OCI-LY7 (cell line): Measurements from ENCODE around the gene ANXA4. TPM values are rescaled to one million over a fixed set of nuclear protein-coding genes. Genes with fewer than 3 reads are reported as not detected.

Source experiments
- BruUV-seq: library from RNA; stranded (reverse); fragments of 400-500 nt; replicated peaks from 2 replicates; lab custom pipeline; 2021; lab: Mats Ljungman, UMichigan
- CTCF ChIA-PET: fragments of 300-600 bp; sonication (Branson Sonifier 250); formaldehyde crosslinking; loops from one replicate; lab custom pipeline; 2022; ENCODE audit warnings: antibody characterized with exemption; ENCODE audit not compliant: unreplicated experiment; lab: Charles Lee
- POLR2A ChIA-PET: fragments of 300-600 bp; sonication (Branson Sonifier 250); formaldehyde crosslinking; loops from one replicate; lab custom pipeline; 2022; ENCODE audit warnings: antibody characterized with exemption; lab: Charles Lee
- DNase-seq: peaks from one replicate; pipeline ENCODE4 v3.0.0-alpha.2; 2015; ENCODE audit warnings: low spot score
- H2AFZ ChIP-seq: fragments of 200-600 bp; sonication (generic), shearing (Covaris generic); 2 replicates; pipeline ENCODE4 v1.6.1; 2014; ENCODE audit warnings: mild to moderate bottlenecking, antibody characterized with exemption, low read length, moderate library complexity
- H3K27ac ChIP-seq: fragments of 200-600 bp; sonication (generic); 2 replicates; pipeline ENCODE4 v1.5.1; 2014; ENCODE audit warnings: mixed run types, low read depth, mild to moderate bottlenecking, moderate library complexity, low read length, inconsistent platforms; ENCODE audit not compliant: poor library complexity, severe bottlenecking
- H3K36me3 ChIP-seq: fragments of 200-600 bp; sonication (generic); 2 replicates; pipeline ENCODE4 v1.6.1; 2014; ENCODE audit warnings: mild to moderate bottlenecking, antibody characterized with exemption, low read length, moderate library complexity, mixed read lengths; ENCODE audit not compliant: insufficient read depth
- H3K4me1 ChIP-seq: fragments of 200-600 bp; sonication (generic); 2 replicates; pipeline ENCODE4 v1.5.1; 2014; ENCODE audit warnings: mild to moderate bottlenecking, low read length; ENCODE audit not compliant: insufficient read depth, poor library complexity, severe bottlenecking
- H3K4me2 ChIP-seq: fragments of 200-600 bp; sonication (generic); 2 replicates; pipeline ENCODE4 v1.6.1; 2014; ENCODE audit warnings: mild to moderate bottlenecking, low read length
- H3K4me3 ChIP-seq: fragments of 200-600 bp; sonication (generic); 2 replicates; pipeline ENCODE4 v1.5.1; 2014; ENCODE audit warnings: mild to moderate bottlenecking, low read depth, low read length; ENCODE audit not compliant: poor library complexity, severe bottlenecking
- H3K79me2 ChIP-seq: fragments of 200-600 bp; sonication (generic); 2 replicates; pipeline ENCODE4 v1.6.1; 2016; ENCODE audit warnings: low read depth, mild to moderate bottlenecking, low read length, moderate library complexity, mixed read lengths; ENCODE audit not compliant: insufficient read depth
- H3K9me2 ChIP-seq: fragments of 200-600 bp; sonication (generic); 2 replicates; pipeline ENCODE4 v1.6.1; 2016; ENCODE audit warnings: mild to moderate bottlenecking, low read length, mixed read lengths; ENCODE audit not compliant: insufficient read depth
- H3K9me3 ChIP-seq: fragments of 200-600 bp; sonication (generic); 2 replicates; pipeline ENCODE4 v1.6.1; 2014; ENCODE audit warnings: mild to moderate bottlenecking, mixed run types, low read length, mixed read lengths
- H4K20me1 ChIP-seq: fragments of 200-600 bp; sonication (generic); 2 replicates; pipeline ENCODE4 v1.6.1; 2014; ENCODE audit warnings: mild to moderate bottlenecking, antibody characterized with exemption, low read length, moderate library complexity, mixed read lengths; ENCODE audit not compliant: insufficient read depth
- CTCF ChIP-seq: fragments of 200-600 bp; sonication (generic); conservative IDR thresholded peaks from 2 replicates; pipeline ENCODE4 v1.5.1; 2014; ENCODE audit warnings: mild to moderate bottlenecking, antibody characterized with exemption, low read length, moderate library complexity, mixed read lengths
- EZH2phosphoT487 ChIP-seq: fragments of 200-600 bp; sonication (generic); IDR thresholded peaks from 2 replicates; pipeline ENCODE4 v1.6.1; 2018; ENCODE audit warnings: low read depth, borderline replicate concordance, mild to moderate bottlenecking, mixed run types, antibody characterized with exemption, low read length, moderate library complexity, mixed read lengths
- intact Hi-C: fragments of 100-400 bp; cut with micrococcal nuclease; formaldehyde crosslinking; loops from one replicate; pipeline ENCODE4 v1.10.0; 2022; ENCODE audit not compliant: unreplicated experiment
- total RNA-seq, 2 experiments: library from RNA; depleted of rRNA in 1 of 2; stranded (reverse); fragments of >200 nt in 1 of 2; shearing (Covaris generic) in 1 of 2; gene quantifications; 2 replicates each; pipeline ENCODE4 v1.2.3, GENCODE V29; 2014 to 2022

Gene ANXA4
- total RNA-seq, 2 experiments from 2014 or later = 0.38 to 3.5 TPM

DNA sequence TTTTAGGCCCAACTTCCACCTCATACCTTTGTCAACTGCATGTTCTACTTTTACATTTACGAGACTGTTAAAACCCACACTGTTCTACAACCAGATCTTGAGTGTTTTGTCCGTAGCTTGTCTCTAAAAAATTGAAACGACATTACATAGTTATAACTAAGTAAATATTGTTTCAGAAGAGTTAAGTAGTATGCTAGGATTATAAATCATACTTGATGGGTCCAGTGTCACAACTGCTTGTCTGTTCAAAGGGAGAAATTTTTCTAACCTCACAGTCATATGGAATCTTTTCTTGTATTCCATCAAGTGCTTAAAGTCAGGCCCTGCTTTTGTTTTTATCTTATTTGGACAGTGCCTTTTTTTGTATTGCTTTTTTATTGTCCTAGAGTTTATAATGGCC, 91.8 kb downstream of the ANXA4 start:
- no peaks in the 10 kb centered on the region for H3K9me3 ChIP-seq
- no peaks in the 10 kb centered on the region for H3K9me2 ChIP-seq
- no peak for DNase-seq
- no peak overlapping the region for H2AFZ ChIP-seq
- ChIA-PET CTCF (no interaction called here), POLR2A (interaction anchor here (0.7 kb wide), 1 partner anchor 242 kb away, joined by 3 read pairs; no protein-coding TSS in a partner anchor)
- no peak overlapping the region for H3K27ac ChIP-seq
- H3K4me3 ChIP-seq = no peak overlapping the region
- intact Hi-C loops = loop anchor here (5.0 kb wide), 1 partner anchor 254 kb away; the partner anchor contains the start of gene PCBP1
- H3K79me2 ChIP-seq = peaks cover 79% of the 10 kb centered on the region
- H3K36me3 ChIP-seq = peaks cover 65% of the 10 kb centered on the region
- peaks cover 15% of the 10 kb centered on the region for H4K20me1 ChIP-seq
- TF ChIP-seq EZH2phosphoT487 (no peak), CTCF (no peak)
- H3K4me1 ChIP-seq = peaks cover 43% of the 10 kb centered on the region
- peak overlapping the region; percentile 0; the same call in 1 of the 2 replicates for H3K4me2 ChIP-seq
- no TSS peak for BruUV-seq

GRCh38 chr2:69835666-69836065, 93.7 kb downstream of the ANXA4 start:
- TF ChIP-seq EZH2phosphoT487 = no peak
- no peak for TF ChIP-seq CTCF
- Histone ChIP-seq H3K79me2 (peaks cover 68% of the 10 kb centered on the region), H2AFZ (no peak overlapping the region), H3K4me2 (peak overlapping the region; percentile 35), H3K4me1 (peaks cover 37% of the 10 kb centered on the region), H3K36me3 (peaks cover 83% of the 10 kb centered on the region), H3K4me3 (no peak overlapping the region), H4K20me1 (peaks cover 10% of the 10 kb centered on the region), H3K27ac (no peak overlapping the region), H3K9me3 (no peaks in the 10 kb centered on the region), H3K9me2 (no peaks in the 10 kb centered on the region)
- POLR2A ChIA-PET = interaction anchor here (0.7 kb wide), 1 partner anchor 421 kb away, joined by 3 read pairs; no protein-coding TSS in a partner anchor
- no peak for DNase-seq
- CTCF ChIA-PET = no interaction called here
- no TSS peak for BruUV-seq
- intact Hi-C loops = no loop called here

DNA sequence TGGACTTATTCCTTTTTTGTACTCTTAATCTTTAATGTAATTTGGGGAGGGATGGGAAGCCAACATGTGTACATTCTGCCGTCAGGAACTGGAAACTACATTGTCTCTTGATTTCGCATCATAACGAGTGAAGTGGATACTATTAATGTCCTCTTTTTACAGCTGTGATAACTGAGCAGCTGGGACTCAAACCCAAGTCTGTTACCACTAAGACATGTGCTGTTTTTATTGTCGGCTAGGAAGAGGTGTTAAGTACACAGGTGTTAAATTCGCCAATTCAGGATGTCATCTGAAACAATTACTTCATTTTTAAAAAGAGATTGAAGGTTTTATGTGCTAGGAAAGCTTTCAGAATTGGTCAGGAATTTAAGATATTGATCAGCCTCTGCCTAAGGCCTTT, 94.4 kb downstream of the ANXA4 start:
- no peak for TF ChIP-seq EZH2phosphoT487
- TF ChIP-seq CTCF = no peak
- intact Hi-C loops = no loop called here
- DNase-seq = peak; percentile 28
- H3K4me2 ChIP-seq = peak overlapping the region; percentile 35
- no peak overlapping the region for H2AFZ ChIP-seq
- CTCF ChIA-PET = no interaction called here
- H3K4me3 ChIP-seq = peak overlapping the region; percentile 22
- H3K9me3 ChIP-seq = no peaks in the 10 kb centered on the region
- POLR2A ChIA-PET = interaction anchor here (0.7 kb wide), 1 partner anchor 420 kb away, joined by 3 read pairs; no protein-coding TSS in a partner anchor
- H3K4me1 ChIP-seq = peaks cover 31% of the 10 kb centered on the region
- BruUV-seq = no TSS peak
- H3K36me3 ChIP-seq = peaks cover 84% of the 10 kb centered on the region
- H3K9me2 ChIP-seq = no peaks in the 10 kb centered on the region
- H3K27ac ChIP-seq = no peak overlapping the region
- H3K79me2 ChIP-seq = peaks cover 62% of the 10 kb centered on the region
- peaks cover 6% of the 10 kb centered on the region; the same call in 1 of the 2 replicates for H4K20me1 ChIP-seq
